Stimulated activated CD4-positive, alpha-beta T cell treated with anti-CD3 and anti-CD28 coated beads, Interleukin-12 subunit alpha, Interleukin-12 subunit beta, amount 100 ng/mL, for 24 hours (primary cell): ENCODE measurements around the gene CPLX1.
"Not testable (repeated sequence)": the region's sequence is repeated elsewhere in the genome, so short reads cannot be mapped to it uniquely, and the experiment has no call there.

Experiments used
- DNase-seq, 2 experiments: peaks; one replicate each; pipeline ENCODE4 v3.0.0-alpha.2; 2020; ENCODE audit warnings: low read depth in 2 of 2

Gene CPLX1

DNA sequence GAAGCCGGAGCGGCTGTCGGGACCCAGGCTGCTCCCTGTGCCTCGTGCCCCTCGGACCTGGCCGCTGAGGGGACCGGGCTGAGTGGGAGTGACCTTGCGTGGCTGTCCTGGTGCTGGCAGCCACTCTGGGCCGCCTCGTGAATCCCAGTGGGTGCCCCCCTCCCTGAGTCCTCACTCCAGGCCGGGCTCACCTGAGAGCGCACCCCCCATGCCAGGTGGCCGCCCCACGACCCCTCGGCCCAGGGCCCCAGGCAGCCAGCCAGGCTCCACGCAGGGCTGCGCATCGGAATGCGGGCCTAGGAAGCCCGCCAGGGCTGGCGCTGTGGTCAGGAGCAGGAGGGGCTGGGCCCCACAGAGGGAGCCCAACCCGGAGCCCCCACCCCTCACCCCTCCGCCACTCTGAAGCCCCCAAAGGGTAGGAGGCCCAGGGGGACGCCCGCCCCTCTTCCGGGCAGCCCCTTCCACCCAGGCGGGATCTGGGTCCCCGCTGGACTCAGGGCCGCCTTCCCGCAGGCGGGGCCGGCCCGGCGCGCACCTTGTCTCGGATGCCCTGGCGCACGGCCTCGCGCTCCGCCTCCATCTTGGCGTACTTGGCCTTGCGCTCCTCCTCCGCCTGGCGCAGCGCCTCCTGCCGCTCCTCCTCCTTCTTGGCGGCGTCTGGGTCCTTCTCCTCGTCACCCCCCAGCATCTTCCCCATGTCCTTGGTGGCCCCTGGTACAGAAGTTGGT, 33.9 kb downstream of the CPLX1 start:
- peak in 1 of 2 experiments; percentile 32 for DNase-seq

DNA sequence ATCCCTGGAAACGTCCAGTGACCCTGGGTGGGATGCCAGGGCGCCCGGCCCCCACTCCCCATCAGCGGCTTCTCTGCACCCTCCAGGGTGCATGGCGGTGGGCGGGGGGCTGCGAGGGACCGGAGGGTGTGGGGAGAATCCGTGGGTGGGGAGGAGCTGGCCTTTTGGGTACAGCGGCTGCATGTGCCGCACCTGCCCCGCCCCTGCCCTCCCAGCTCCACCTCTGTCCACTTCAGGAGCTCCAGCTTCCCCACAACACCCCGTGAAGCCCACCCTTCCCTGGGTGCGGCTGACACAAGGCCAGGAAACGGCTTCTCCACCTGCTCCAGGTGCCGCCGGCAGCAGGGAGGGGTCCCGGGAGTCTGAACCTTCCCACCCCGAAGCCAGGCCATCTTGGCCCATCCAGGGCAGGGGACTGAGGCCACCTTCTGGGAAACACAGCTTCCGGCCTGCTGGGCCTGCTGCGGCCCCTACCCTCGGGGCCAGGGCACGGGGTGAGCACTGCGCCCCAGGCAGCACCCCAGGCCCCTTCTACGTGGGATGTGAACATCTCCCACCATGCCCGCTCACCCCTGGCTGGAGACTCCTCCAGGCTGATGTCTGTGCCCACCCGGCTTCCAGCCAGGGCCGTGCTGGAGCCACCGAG, 34.6 kb downstream of the CPLX1 start:
- DNase-seq, result no peak

DNA sequence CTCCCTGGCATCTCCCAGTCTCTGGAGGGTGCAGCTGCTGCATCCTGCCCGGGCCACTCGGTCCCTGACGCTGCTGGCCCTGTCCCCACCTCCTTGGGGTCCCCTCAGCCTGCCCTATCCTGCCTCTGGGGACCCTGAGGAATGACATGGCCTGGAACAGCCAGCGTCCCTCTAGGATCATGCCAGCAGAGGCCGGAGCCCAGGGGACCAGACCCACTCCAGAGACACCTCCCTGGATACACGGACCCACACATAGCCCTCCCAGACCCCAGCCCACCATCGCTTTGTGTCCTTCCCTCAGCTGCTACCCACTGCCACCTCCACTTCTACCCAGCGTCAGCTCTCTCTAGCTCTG, 35.5 kb downstream of the CPLX1 start:
- no peak for DNase-seq

DNA sequence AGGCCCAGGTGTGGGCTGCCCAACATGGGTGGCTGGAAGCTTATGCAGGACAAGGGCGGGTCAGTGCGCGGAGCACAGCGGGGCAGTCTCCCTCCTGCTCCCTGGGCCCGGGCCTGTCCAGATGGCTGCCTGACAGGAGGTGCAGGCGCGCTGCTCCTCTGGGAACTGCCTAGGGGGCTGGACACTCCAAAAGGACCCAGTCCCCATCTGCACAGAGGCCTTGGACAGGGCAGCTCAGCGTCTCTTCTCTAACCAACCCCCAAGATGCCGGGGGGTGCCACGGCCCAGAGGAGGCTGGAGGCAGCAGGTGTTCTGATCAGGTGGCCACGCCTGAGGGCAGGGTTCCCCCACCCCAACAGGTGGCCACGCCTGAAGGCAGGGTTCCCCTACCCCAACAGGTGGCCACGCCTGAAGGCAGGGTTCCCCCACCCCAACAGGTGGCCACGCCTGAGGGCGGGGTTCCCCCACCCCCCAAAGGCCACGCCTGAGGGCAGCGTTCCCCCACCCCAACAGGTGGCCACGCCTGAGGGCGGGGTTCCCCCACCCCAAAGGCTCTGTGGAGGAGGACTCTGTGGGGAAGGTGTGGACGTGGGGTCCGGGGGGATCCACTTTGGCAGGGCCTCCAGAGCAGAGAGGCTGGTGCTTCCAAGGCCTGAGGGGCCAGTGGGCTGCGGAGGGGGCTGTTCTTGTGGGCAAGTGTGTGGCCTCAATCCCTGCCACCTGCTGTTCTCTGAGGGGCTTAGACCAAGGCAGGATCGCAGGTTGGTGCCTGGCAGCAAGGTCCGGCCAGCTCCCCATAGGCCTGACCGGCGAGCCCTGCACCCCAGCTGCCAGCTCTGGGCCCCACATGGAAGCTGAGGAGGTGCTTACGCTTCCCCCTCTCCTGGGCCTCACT, 36.1 kb downstream of the CPLX1 start:
- DNase-seq, result no peak

DNA sequence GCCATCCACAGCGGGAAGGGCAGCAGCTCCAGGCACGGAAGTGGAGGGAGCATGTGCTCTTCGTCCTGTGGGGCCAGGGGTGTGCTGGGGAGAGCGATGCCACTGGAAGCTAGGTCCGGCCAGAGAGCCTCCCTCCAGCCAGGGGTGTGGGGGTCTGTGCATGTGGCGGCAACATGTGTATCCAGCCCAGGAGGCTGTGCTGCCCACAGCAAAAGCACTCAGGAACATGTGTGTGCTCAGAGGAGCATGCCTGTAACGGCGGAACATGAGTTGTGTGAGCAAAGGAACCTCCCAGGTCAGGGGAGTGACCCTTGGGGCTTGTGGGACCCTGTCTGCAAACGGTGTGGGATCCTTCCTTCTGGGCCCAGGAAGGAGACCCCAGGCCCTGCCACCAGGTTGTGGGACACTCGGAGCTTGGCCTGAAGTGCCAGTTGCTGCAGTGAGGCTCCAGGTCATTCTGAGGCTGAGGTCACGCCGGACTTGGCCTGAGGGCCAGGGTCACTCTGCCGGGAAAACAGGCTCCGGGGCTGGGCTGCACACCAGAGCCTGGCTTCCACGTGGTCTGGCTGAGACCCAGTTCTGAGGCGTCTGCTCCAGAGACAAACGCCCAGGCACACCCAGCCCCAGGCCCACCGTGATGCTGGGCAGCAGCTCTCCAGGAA, 37.2 kb downstream of the CPLX1 start:
- DNase-seq, result no peak

GRCh38 chr4:788006-788635, 37.8 kb downstream of the CPLX1 start:
- DNase-seq, result no peak

DNA sequence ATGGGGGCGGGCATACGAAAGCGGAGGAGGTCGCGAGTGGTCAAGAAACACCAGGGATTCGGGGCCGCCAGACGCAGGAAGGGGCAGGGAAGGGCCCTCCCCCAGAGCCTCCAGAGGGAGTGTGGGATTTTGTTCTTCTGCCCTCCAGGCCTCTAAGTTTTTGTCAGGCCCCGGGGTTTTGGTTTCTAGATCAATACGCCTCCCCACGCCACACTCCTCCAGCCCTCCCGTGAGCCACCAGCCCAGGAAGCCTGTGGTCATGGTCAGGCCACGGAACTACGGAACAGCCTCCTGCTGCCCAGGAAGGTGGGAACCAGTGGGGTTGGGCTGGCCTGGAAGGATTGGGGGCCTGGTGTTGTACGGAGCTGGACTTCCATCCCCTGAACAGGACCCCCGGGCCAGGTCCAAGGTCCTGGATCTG, 38.4 kb downstream of the CPLX1 start:
- no peak for DNase-seq

- no peak for DNase-seq
Observed at GRCh38 chr4:786861-787300, 39.0 kb downstream of the CPLX1 start.

- no peak for DNase-seq
Observed at GRCh38 chr4:786074-786741, 39.7 kb downstream of the CPLX1 start.

DNA sequence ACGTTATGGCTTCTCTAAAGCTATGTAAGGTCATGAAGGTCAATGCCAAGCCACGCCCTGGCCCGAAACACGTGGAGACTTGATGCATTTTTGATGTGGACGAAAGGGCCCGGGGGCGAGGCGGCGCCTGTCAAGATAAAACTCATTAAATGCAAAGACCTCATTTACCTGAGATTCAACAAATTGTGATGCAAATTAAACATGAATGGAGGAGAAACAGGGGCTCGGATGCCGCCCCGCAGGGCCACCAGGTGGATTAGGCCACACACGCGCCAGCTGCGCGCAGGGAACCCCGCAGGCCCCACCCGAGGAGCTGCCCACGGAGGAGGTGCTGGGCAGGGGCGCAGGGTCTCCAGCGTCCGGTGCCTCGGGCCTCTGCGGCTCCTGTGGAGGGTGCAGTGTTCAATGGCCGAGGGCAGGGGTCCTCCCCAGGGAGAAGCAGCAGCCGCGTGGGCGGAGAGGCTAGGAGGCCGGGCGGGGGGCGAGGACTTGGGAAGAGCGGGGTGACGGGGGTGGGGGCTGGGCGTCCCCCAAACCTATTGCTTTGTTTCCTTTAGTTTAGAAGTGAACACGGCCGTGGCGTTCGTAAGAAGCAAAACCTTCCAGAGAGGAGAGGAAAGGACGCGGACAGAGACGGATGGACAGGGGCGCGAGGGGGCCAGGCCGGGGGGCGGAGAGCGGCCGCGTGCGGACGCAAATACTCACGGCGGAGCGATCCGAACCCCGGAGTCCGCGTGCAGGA, 40.4 kb downstream of the CPLX1 start:
- DNase-seq, result no peak

GRCh38 chr4:784401-785331, 41.3 kb downstream of the CPLX1 start:
- DNase-seq, result no peak

DNA sequence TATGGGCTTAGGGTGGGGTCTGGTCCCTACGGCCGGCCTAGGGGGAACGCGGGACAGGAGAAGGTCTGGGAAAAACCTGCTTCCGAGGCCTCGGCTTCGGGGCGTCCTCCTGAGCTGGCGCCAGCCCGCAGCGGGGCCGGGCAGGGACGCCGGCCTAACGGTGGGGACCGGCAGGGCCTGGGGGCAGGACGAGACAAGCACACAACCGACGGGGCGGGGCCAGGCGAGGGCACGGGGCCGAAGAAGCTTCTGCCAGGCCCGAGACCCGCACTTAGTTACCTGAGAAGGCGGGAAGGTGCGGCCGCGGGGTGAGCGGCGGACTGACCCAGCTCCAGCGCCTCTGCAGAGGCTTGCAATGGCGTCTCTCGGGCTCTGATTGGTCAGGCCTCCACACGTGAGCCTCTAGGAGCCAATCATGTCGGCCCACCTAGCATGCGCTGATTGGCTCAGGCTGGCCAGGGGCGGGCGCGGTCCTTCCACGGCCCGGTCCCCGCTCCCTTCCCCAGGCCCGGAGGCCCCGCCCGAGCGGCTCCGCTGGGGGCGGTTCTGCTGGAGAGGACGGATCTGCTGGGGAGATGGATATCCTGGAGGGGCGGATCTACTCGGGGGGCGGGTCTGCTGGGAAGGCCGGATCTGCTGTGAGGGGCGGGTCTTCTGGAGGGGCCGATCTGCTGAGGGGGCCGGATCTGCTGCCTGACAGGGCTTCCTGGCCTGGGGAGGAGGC, 44.3 kb downstream of the CPLX1 start:
- peak; percentile 98 for DNase-seq

GRCh38 chr4:780716-781492, 45.0 kb downstream of the CPLX1 start:
- DNase-seq, result no peak

- DNase-seq, result not testable (repeated sequence)
Observed at GRCh38 chr4:780255-780654, 45.7 kb downstream of the CPLX1 start.

GRCh38 chr4:779555-779954, 46.4 kb downstream of the CPLX1 start:
- DNase-seq, result no peak

DNA sequence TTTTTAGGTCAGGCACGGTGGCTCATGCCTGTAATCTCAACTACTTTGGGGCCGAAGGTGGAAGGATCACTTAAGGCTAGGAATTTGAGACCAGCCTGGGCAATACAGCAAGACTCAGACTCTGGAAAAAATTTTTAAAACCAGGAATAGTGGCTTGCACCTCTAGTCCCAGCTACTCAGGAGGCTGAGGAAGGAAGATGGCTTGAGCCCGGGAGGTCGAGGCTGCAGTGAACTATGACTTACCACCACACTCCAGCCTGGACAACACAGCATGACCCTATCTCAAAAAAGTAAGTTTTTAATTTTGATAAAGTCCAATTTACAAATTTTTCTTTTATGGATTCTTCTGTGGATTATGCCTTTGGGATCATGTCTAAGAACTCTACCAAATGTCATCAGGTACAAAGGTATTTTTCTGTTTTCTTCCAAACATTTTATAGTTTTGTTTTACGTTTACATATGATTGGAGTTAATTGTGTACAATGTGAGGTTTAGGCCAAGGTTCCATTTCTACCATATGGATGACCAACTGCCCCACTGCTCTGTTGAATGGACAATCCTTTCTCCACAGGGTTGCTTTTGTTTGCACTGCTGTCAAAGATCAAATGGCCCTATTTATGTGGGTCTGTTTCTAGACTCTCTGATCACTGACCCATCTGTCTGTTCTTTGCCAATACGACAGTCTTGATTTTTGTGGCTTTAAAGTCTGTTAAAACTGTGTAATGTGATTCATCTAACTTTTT, 48.2 kb downstream of the CPLX1 start:
- DNase-seq, result no peak
